Adipose tissue (tissue), 3 donors: ENCODE measurements around the gene KRT16. TPM values are rescaled to one million over a fixed set of nuclear protein-coding genes. Genes with fewer than 3 reads are reported as not detected.
"Not testable (repeated sequence)": the region's sequence is repeated elsewhere in the genome, so short reads cannot be mapped to it uniquely, and the experiment has no call there.

ENCODE experiments used
- H3K27ac ChIP-seq: one replicate; pipeline ENCODE4 v1.5.1; 2013; ENCODE audit warnings: low read depth, low read length
- WGBS, 3 donors: extraction: QIAGEN DNeasy Blood & Tissue Kit; methylation state at CpG; one replicate each; pipeline ENCODE4 v1.1.7; 2013; 5-methylcytosine and 5-hydroxymethylcytosine counted together
- polyA plus RNA-seq, 3 donors: library from polyadenylated mRNA; stranded (reverse); fragments of 200-250 nt; gene quantifications; one replicate each; pipeline ENCODE4 v1.2.3, GENCODE V29; 2013
- donor health status: healthy with polysubstance abuse.
- donor health status: Bipolar disorder and iron deficiency.
- donor health status: healthy.

KRT16 gene
- polyA plus RNA-seq, 3 donors, result 0.16 to 15.5 (median 4.4) TPM

GRCh38 chr17:41579484-41580243, 32.9 kb downstream of the KRT16 start:
- WGBS, 3 donors, result 39 to 46% (median 45%) methylated on average over 18 of the region's 18 CpGs
- H3K27ac ChIP-seq, result no peak overlapping the region

GRCh38 chr17:41578971-41579370, 33.6 kb downstream of the KRT16 start:
- H3K27ac ChIP-seq, result no peak overlapping the region
- 69 to 73% (median 70%) methylated on average over 5 of the region's 5 CpGs for WGBS, 3 donors

GRCh38 chr17:41578538-41578937, 34.0 kb downstream of the KRT16 start:
- 87 to 96% (median 90%) methylated on average over 1 of the region's 1 CpG for WGBS, 3 donors
- H3K27ac ChIP-seq, result no peak overlapping the region

- 68 to 92% (median 89%) methylated on average over 3 to 4 of the region's 4 CpGs for WGBS, 3 donors
- H3K27ac ChIP-seq, result not testable (repeated sequence)
Measured at GRCh38 chr17:41576740-41577139, 35.8 kb downstream of the KRT16 start.

- 52 to 66% (median 56%) methylated on average over 3 of the region's 3 CpGs for WGBS, 3 donors
Measured at GRCh38 chr17:41575336-41575735, 37.2 kb downstream of the KRT16 start.

GRCh38 chr17:41571561-41572434, 40.8 kb downstream of the KRT16 start, which contains the start of gene KRT9:
Gene KRT9 (minus strand): TSS chr17:41572059. CDS start chr17:41571992, 67 bp downstream.
- 57 to 68% (median 61%) methylated on average over 24 of the region's 24 CpGs for WGBS, 3 donors
- no peak within 1 kb of the TSS for H3K27ac ChIP-seq

More at GRCh38 chr17:41575336-41575735, 37.2 kb downstream of the KRT16 start:
- no peak overlapping the region for H3K27ac ChIP-seq

- WGBS, 3 donors, result 54 to 84% (median 62%) methylated on average over 6 of the region's 6 CpGs
- no peak overlapping the region for H3K27ac ChIP-seq
Measured at GRCh38 chr17:41567317-41567716, 45.2 kb downstream of the KRT16 start.

GRCh38 chr17:41565338-41565737, 47.2 kb downstream of the KRT16 start:
- no peak overlapping the region for H3K27ac ChIP-seq

GRCh38 chr17:41563607-41564170, 48.9 kb downstream of the KRT16 start:
- no peak overlapping the region for H3K27ac ChIP-seq
- 30 to 43% (median 39%) methylated on average over 3 of the region's 3 CpGs for WGBS, 3 donors

- no peak overlapping the region for H3K27ac ChIP-seq
Measured at GRCh38 chr17:41561554-41561953, 51.0 kb downstream of the KRT16 start.

More at GRCh38 chr17:41561554-41561953, 51.0 kb downstream of the KRT16 start:
- 71 to 85% (median 83%) methylated on average over 6 of the region's 6 CpGs for WGBS, 3 donors

Other genes with a start within 250 kb of the KRT16 start
- gene KRT33B, start 243.0 kb downstream of the KRT16 start, polyA plus RNA-seq, result not detected
- gene KRT34, start 230.5 kb downstream of the KRT16 start, polyA plus RNA-seq, result under 1 TPM in 1 of 3 donors, not detected in 2; 0.07 TPM
- gene KRT31, start 215.2 kb downstream of the KRT16 start, polyA plus RNA-seq, result not detected
- not detected for gene KRT37, start 188.2 kb downstream of the KRT16 start, polyA plus RNA-seq
- not detected for gene KRT38, start 171.8 kb downstream of the KRT16 start, polyA plus RNA-seq
- under 1 TPM in 1 of 3 donors, not detected in 2; 0.03 TPM for gene KRT32, start 145.4 kb downstream of the KRT16 start, polyA plus RNA-seq
- gene KRT35, start 131.6 kb downstream of the KRT16 start, polyA plus RNA-seq, result not detected
- not detected for gene KRT36, start 122.9 kb downstream of the KRT16 start, polyA plus RNA-seq
- gene KRT13, start 107.2 kb downstream of the KRT16 start, polyA plus RNA-seq, result 10 to 100 TPM in 1 of 3 donors, 1 to 10 TPM in 2; 2.6 to 53.0 (median 3.2) TPM
- gene KRT15, start 93.9 kb downstream of the KRT16 start, polyA plus RNA-seq, result 1 to 10 TPM in 1 of 3 donors, under 1 TPM in 2; 0.11 to 2.1 (median 0.18) TPM
- gene KRT19, start 84.5 kb downstream of the KRT16 start, polyA plus RNA-seq, result 100 to 1,000 TPM in 1 of 3 donors, 10 to 100 TPM in 2; 28.9 to 139 (median 29.1) TPM
- gene KRT9, start 40.7 kb downstream of the KRT16 start, polyA plus RNA-seq, result not detected
- 1 to 10 TPM in 2 of 3 donors, under 1 TPM in 1; 0.25 to 7.8 (median 1.0) TPM for gene KRT14, start 25.9 kb downstream of the KRT16 start, polyA plus RNA-seq
- under 1 TPM in 2 of 3 donors, not detected in 1; 0.60 to 0.70 TPM for gene KRT17, start 11.8 kb upstream of the KRT16 start, polyA plus RNA-seq
- 100 to 1,000 TPM; 426 to 985 (median 580) TPM for gene EIF1, start 76.1 kb upstream of the KRT16 start, polyA plus RNA-seq
- gene GAST, start 99.6 kb upstream of the KRT16 start, polyA plus RNA-seq, result 1 to 10 TPM in 1 of 3 donors, not detected in 2; 2.4 TPM
- under 1 TPM; 0.03 to 0.48 (median 0.22) TPM for gene HAP1, start 121.9 kb upstream of the KRT16 start, polyA plus RNA-seq
- 10 to 100 TPM; 35.7 to 49.0 (median 36.9) TPM for gene JUP, start 173.9 kb upstream of the KRT16 start, polyA plus RNA-seq
- gene P3H4, start 199.2 kb upstream of the KRT16 start, polyA plus RNA-seq, result 10 to 100 TPM in 1 of 3 donors, 1 to 10 TPM in 2; 3.3 to 11.1 (median 9.7) TPM
- 10 to 100 TPM in 2 of 3 donors, 1 to 10 TPM in 1; 9.6 to 50.6 (median 24.6) TPM for gene FKBP10, start 200.2 kb upstream of the KRT16 start, polyA plus RNA-seq
- gene NT5C3B, start 223.5 kb upstream of the KRT16 start, polyA plus RNA-seq, result 10 to 100 TPM; 45.9 to 70.5 (median 50.0) TPM
- gene KLHL10, start 225.1 kb upstream of the KRT16 start, polyA plus RNA-seq, result under 1 TPM; 0.02 to 0.79 (median 0.64) TPM